Suprapubic skin (tissue), 4 donors: ENCODE measurements around the gene CUL7. TPM values are rescaled to one million over a fixed set of nuclear protein-coding genes. Genes with fewer than 3 reads are reported as not detected.

Experiments
- DNase-seq, 2 donors: peaks; one replicate each; pipeline ENCODE4 v3.0.0-alpha.2; 2019; ENCODE audit warnings: low spot score in 2 of 2
- H3K27ac ChIP-seq: fragments of 200-600 bp; sonication (generic); one replicate; pipeline ENCODE4 v1.5.1; 2019
- H3K27me3 ChIP-seq: fragments of 200-600 bp; sonication (generic); one replicate; pipeline ENCODE4 v1.5.1; 2019
- H3K36me3 ChIP-seq: fragments of 200-600 bp; sonication (generic); one replicate; pipeline ENCODE4 v1.5.1; 2019
- H3K4me1 ChIP-seq: fragments of 200-600 bp; sonication (generic); one replicate; pipeline ENCODE4 v1.5.1; 2019
- H3K4me3 ChIP-seq: fragments of 200-600 bp; sonication (generic); one replicate; pipeline ENCODE4 v1.5.1; 2019; ENCODE audit warnings: mild to moderate bottlenecking
- H3K9me3 ChIP-seq: fragments of 200-600 bp; sonication (generic); one replicate; pipeline ENCODE4 v1.5.1; 2019
- CTCF ChIP-seq, 2 donors: fragments of 200-600 bp in 1 of 2; fragments of 450-650 bp in 1 of 2; sonication (generic) in 1 of 2; IDR thresholded peaks; one replicate each; pipeline ENCODE4 v1.5.1; 2016 to 2019; ENCODE audit warnings: antibody characterized with exemption in 2 of 2, mild to moderate bottlenecking in 1 of 2, moderate library complexity in 1 of 2
- EP300 ChIP-seq: sonication (generic); formaldehyde crosslinking; IDR thresholded peaks from one replicate; pipeline ENCODE4 v1.6.1; 2017; ENCODE audit warnings: antibody characterized with exemption
- POLR2A ChIP-seq, 2 donors: fragments of 450-650 bp; IDR thresholded peaks; one replicate each; pipeline ENCODE4 v1.6.1; 2017; ENCODE audit warnings: antibody characterized with exemption in 2 of 2, mild to moderate bottlenecking in 2 of 2, moderate library complexity in 2 of 2
- POLR2AphosphoS5 ChIP-seq, 3 donors: sonication (generic); formaldehyde crosslinking; IDR thresholded peaks; one replicate each; pipeline ENCODE4 v1.6.1; 2017; ENCODE audit warnings: antibody characterized with exemption in 3 of 3
- WGBS: methylation state at CpG from one replicate; pipeline ENCODE4 v1.1.5; 2018; 5-methylcytosine and 5-hydroxymethylcytosine counted together
- total RNA-seq, 4 donors: library from RNA; depleted of rRNA; stranded (reverse); fragments of >200 nt; gene quantifications; one replicate each; pipeline ENCODE4 v1.1.0, GENCODE V29; 2016

Gene CUL7
- total RNA-seq, 4 donors from 2014 or later: 12.3 to 22.2 (median 15.5) TPM

DNA sequence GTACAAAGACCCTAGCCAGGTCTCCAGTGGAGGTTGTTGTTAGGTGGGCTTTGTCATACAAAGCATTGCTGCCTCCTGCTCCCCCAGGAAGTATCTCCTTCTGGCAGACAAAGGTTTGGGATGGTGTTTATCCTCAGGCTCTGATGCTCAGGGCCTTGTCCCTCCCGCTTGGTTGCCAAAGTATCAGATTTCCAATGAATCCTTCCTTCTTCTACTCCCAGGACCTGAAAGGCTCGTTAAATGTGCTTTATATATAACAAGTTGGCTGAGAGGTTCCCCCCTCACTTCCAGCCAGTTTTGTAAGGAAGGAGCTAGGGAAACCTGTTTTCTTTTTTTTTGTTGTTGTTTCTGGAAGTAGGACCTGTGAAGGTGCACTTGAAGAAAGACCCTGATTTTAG, 36.9 kb upstream of the CUL7 start:
- WGBS: 35% methylated on average over 2 of the region's 2 CpGs
- Histone ChIP-seq H3K4me1 (peaks cover 68% of the 10 kb centered on the region), H3K27me3 (no peaks in the 10 kb centered on the region), H3K27ac (peak overlapping the region; percentile 80), H3K4me3 (no peak overlapping the region), H3K9me3 (no peaks in the 10 kb centered on the region), H3K36me3 (no peaks in the 10 kb centered on the region)
- no peak for TF ChIP-seq EP300
- TF ChIP-seq POLR2AphosphoS5 (IDR thresholded peaks at IDR 0.05): no peak
- DNase-seq: no peak

DNA sequence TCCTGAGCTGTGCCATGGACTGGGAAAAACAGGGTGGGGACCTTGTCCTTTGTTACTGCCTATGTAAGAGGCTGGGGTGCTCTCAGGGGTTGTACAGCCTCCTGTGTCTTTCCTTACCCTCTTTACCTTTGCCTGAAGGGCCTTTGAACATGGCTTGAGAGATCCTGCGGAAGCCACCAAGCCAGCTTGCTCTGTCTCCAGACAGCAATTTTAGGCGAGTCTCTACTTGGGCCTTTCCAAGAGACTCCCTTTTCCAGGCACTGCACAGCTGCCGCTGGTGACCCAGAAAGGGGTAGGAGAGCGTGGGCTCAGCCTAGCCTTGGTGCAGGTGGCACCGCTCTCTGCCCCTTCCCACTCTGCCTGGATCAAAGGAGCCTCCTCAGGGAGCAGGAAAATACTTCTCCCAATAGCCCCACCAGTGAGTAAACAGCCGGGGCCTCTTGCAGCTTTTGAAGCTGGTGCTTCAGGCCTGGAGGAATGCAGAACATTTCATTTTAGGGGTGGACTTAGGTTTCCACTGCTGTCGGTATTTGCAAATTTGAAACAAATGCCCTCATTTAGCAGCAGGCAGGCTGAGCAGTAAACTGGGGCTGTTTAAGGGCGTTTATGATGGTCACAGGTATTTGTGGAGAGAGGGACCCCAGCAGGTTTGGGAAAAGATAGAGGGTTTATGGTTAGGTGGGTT, 36.4 kb upstream of the CUL7 start:
- Histone ChIP-seq H3K4me3 (no peak overlapping the region), H3K4me1 (peaks cover 65% of the 10 kb centered on the region), H3K27me3 (no peaks in the 10 kb centered on the region), H3K36me3 (no peaks in the 10 kb centered on the region), H3K27ac (peak overlapping the region; percentile 80), H3K9me3 (no peaks in the 10 kb centered on the region)
- 54% methylated on average over 7 of the region's 8 CpGs for WGBS
- no peak for DNase-seq
- no peak for TF ChIP-seq POLR2AphosphoS5 (IDR thresholded peaks at IDR 0.05)
- no peak for TF ChIP-seq POLR2A (IDR thresholded peaks at IDR 0.05)
- no peak for TF ChIP-seq CTCF (IDR thresholded peaks at IDR 0.05)
- no peak for TF ChIP-seq EP300

GRCh38 chr6:43089467-43089866, 35.8 kb upstream of the CUL7 start:
- Histone ChIP-seq H3K27ac (peak overlapping the region; percentile 80), H3K9me3 (no peaks in the 10 kb centered on the region), H3K36me3 (no peaks in the 10 kb centered on the region), H3K27me3 (no peaks in the 10 kb centered on the region), H3K4me1 (peaks cover 62% of the 10 kb centered on the region), H3K4me3 (no peak overlapping the region)
- TF ChIP-seq CTCF (IDR thresholded peaks at IDR 0.05) (no peak), POLR2AphosphoS5 (IDR thresholded peaks at IDR 0.05) (no peak)
- no peak for DNase-seq
- 40% methylated on average over 4 of the region's 4 CpGs for WGBS

GRCh38 chr6:43088654-43089056, 35.0 kb upstream of the CUL7 start:
- TF ChIP-seq POLR2AphosphoS5 (IDR thresholded peaks at IDR 0.05): no peak
- TF ChIP-seq CTCF (IDR thresholded peaks at IDR 0.05): no peak
- no peak for TF ChIP-seq EP300
- no peak for TF ChIP-seq POLR2A (IDR thresholded peaks at IDR 0.05)
- Histone ChIP-seq H3K36me3 (no peaks in the 10 kb centered on the region), H3K27me3 (no peaks in the 10 kb centered on the region), H3K9me3 (no peaks in the 10 kb centered on the region), H3K4me1 (peaks cover 53% of the 10 kb centered on the region), H3K27ac (peak overlapping the region; percentile 80), H3K4me3 (no peak overlapping the region)
- WGBS: 61% methylated on average over 4 of the region's 4 CpGs
- DNase-seq: no peak

- WGBS: 63% methylated on average over 8 of the region's 8 CpGs
- Histone ChIP-seq H3K4me3 (no peak overlapping the region), H3K4me1 (peaks cover 42% of the 10 kb centered on the region), H3K27ac (no peak overlapping the region), H3K27me3 (no peaks in the 10 kb centered on the region), H3K36me3 (no peaks in the 10 kb centered on the region), H3K9me3 (no peaks in the 10 kb centered on the region)
- no peak for DNase-seq
- TF ChIP-seq POLR2AphosphoS5 (IDR thresholded peaks at IDR 0.05) (no peak), EP300 (no peak), CTCF (IDR thresholded peaks at IDR 0.05) (no peak), POLR2A (IDR thresholded peaks at IDR 0.05) (no peak)
These were observed 32.5 kb upstream of the CUL7 start for GRCh38 chr6:43086022-43086658.
